Right lobe of liver (tissue), 4 donors: Measurements from ENCODE around the gene RCN2.

Experiments
- CTCF ChIP-seq, 4 donors: fragments of 200-600 bp in 3 of 4; fragments of 450-650 bp in 1 of 4; IDR thresholded peaks; one replicate each; pipeline versions ENCODE4 v1.5.1 to v1.8.0; 2016 to 2022; ENCODE audit warnings: antibody characterized with exemption in 4 of 4, mild to moderate bottlenecking in 2 of 4
- POLR2A ChIP-seq: fragments of 450-650 bp; IDR thresholded peaks from one replicate; pipeline ENCODE4 v1.6.1; 2017; ENCODE audit warnings: antibody characterized with exemption, mild to moderate bottlenecking
- donor health status: DM: no; HTN: no; CAD: no.
- donor health status: DM: no; HTN: no; CAD: no.
- donor health status: DM: no; HTN: yes; CAD: no.

- no peak for TF ChIP-seq CTCF (IDR thresholded peaks at IDR 0.05)
- TF ChIP-seq POLR2A: no peak
Measured at GRCh38 chr15:76928201-76928600, 3.3 kb upstream of the RCN2 start.
